Spleen (tissue), 11 donors: ENCODE measurements around the gene FAM120B. TPM values are rescaled to one million over a fixed set of nuclear protein-coding genes. Genes with fewer than 3 reads are reported as not detected.
A peak's percentile ranks its signal among the peaks of the same experiment; 100 is the strongest.
"Not testable (repeated sequence)": the region's sequence is repeated elsewhere in the genome, so short reads cannot be mapped to it uniquely, and the experiment has no call there.

Experiments used
- DNase-seq: peaks from one replicate; pipeline ENCODE4 v3.0.0-alpha.2; 2020
- H3K27ac ChIP-seq, 8 donors: fragments of 200-600 bp; sonication (generic) in 7 of 8; 1 replicate in 4 of 8; 2 replicates in 4 of 8; pipeline versions ENCODE4 v1.5.0 to v1.8.0; 2016 to 2021; ENCODE audit warnings: inconsistent platforms in 4 of 8, mild to moderate bottlenecking in 4 of 8, moderate library complexity in 1 of 8
- H3K27me3 ChIP-seq, 7 donors: fragments of 200-600 bp; sonication (generic) in 6 of 7; replicated peaks in 1 of 7; 1 replicate in 4 of 7; 2 replicates in 3 of 7; pipeline versions ENCODE4 v1.5.0 to v1.8.0; 2016 to 2021; ENCODE audit warnings: inconsistent platforms in 3 of 7, mild to moderate bottlenecking in 1 of 7
- H3K36me3 ChIP-seq, 6 donors: fragments of 200-600 bp; sonication (generic) in 5 of 6; 1 replicate in 4 of 6; 2 replicates in 2 of 6; pipeline versions ENCODE4 v1.5.0 to v1.8.0; 2016 to 2021; ENCODE audit warnings: inconsistent platforms in 2 of 6
- H3K4me1 ChIP-seq, 6 donors: fragments of 200-600 bp; sonication (generic) in 5 of 6; 1 replicate in 3 of 6; 2 replicates in 3 of 6; pipeline versions ENCODE4 v1.5.0 to v1.8.0; 2016 to 2021; ENCODE audit warnings: inconsistent platforms in 3 of 6
- H3K4me3 ChIP-seq, 8 donors: fragments of 200-600 bp; sonication (generic) in 7 of 8; 1 replicate in 4 of 8; 2 replicates in 4 of 8; pipeline versions ENCODE4 v1.5.0 to v1.8.0; 2016 to 2021; ENCODE audit warnings: inconsistent platforms in 4 of 8, mild to moderate bottlenecking in 4 of 8, moderate library complexity in 2 of 8
- H3K9me3 ChIP-seq, 8 donors: fragments of 200-600 bp; sonication (generic) in 7 of 8; 1 replicate in 4 of 8; 2 replicates in 4 of 8; pipeline versions ENCODE4 v1.5.0 to v1.8.0; 2016 to 2021; ENCODE audit warnings: inconsistent platforms in 4 of 8
- POLR2A ChIP-seq, 3 donors: fragments of 450-650 bp; IDR thresholded peaks; one replicate each; pipeline ENCODE4 v1.5.1; 2017; ENCODE audit warnings: antibody characterized with exemption in 3 of 3, mild to moderate bottlenecking in 1 of 3
- POLR2AphosphoS5 ChIP-seq, 3 donors: sonication (generic); formaldehyde crosslinking; IDR thresholded peaks; one replicate each; pipeline ENCODE4 v1.5.1; 2017; ENCODE audit warnings: antibody characterized with exemption in 3 of 3
- WGBS, 5 donors: extraction: QIAGEN DNeasy Blood & Tissue Kit in 3 of 5; methylation state at CpG; one replicate each; pipeline versions ENCODE4 v1.1.5 to v1.1.7; 2013 to 2018; 5-methylcytosine and 5-hydroxymethylcytosine counted together
- intact Hi-C: fragments of 100-400 bp; cut with DNase I; formaldehyde crosslinking; loops from one replicate; pipeline ENCODE4 v1.15.0; 2023; ENCODE audit warnings: low total_unique reads
- polyA plus RNA-seq, 3 donors: library from polyadenylated mRNA; stranded (reverse); fragments of 200-250 nt; gene quantifications; one replicate each; pipeline ENCODE4 v1.2.1, GENCODE V29; 2013
- total RNA-seq, 7 donors: library from RNA; depleted of rRNA in 3 of 7; stranded (reverse); fragments of >200 nt in 3 of 7; fragmentation: NEBNext Ultra II Directional in 4 of 7; extraction: Animal tissue kit (Norgen Biotek cat#: 25700) in 4 of 7; gene quantifications; one replicate each; pipeline versions ENCODE4 v1.1.0 to v1.2.1, GENCODE V29; 2016 to 2021
- TF ChIP-seq, protein P1 (sequence below), 11 experiments: fragments of 200-600 bp in 7 of 11; fragments of 450-650 bp in 4 of 11; sonication (generic) in 4 of 11; IDR thresholded peaks in 8 of 11; conservative IDR thresholded peaks in 3 of 11; 1 replicate in 7 of 11; 2 replicates in 4 of 11; pipeline versions ENCODE4 v1.4.0 to v1.8.0; 2016 to 2021; ENCODE audit warnings: antibody characterized with exemption in 11 of 11, inconsistent platforms in 4 of 11, mild to moderate bottlenecking in 1 of 11
- donor health status: healthy with polysubstance abuse.
- donor health status: DM: no; HTN: no; CAD: no; lungs with moderate emphysema.
- donor health status: DM: no; HTN: no; CAD: no.
- donor health status: Bipolar disorder and iron deficiency.
- donor health status: healthy.
- donor health status: DM: no; HTN: no; CAD: no.
- donor health status: DM: yes; HTN: yes; CAD: no.

FAM120B gene
- total and polyA plus RNA-seq, 10 donors: 7.6 to 41.2 (median 26.8) TPM

DNA sequence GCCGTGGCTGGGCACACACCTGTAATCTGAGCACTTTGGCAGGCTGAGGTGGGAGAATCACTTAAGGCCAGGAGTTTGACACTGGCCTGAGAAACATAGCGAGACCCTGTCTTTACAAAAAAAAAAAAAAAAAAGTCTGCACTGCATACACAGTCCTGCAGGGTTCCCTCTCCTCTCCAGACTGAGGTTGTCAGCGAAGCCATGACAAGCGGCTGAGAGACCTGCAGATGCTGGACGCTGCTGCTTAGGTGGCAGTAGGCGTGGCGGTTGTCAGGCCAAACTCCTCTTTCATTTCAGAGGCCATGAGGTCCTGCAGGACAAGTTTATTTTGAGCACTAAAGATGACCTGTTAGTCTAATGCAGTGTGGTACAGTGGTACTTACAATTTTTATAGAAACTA is 86.5 kb downstream of the FAM120B start:
- H3K27me3 ChIP-seq: no peaks in the 10 kb centered on the region
- TF ChIP-seq POLR2A (IDR thresholded peaks at IDR 0.05) (no peak), POLR2AphosphoS5 (IDR thresholded peaks at IDR 0.05) (no peak)
- TF ChIP-seq, protein P1, sequence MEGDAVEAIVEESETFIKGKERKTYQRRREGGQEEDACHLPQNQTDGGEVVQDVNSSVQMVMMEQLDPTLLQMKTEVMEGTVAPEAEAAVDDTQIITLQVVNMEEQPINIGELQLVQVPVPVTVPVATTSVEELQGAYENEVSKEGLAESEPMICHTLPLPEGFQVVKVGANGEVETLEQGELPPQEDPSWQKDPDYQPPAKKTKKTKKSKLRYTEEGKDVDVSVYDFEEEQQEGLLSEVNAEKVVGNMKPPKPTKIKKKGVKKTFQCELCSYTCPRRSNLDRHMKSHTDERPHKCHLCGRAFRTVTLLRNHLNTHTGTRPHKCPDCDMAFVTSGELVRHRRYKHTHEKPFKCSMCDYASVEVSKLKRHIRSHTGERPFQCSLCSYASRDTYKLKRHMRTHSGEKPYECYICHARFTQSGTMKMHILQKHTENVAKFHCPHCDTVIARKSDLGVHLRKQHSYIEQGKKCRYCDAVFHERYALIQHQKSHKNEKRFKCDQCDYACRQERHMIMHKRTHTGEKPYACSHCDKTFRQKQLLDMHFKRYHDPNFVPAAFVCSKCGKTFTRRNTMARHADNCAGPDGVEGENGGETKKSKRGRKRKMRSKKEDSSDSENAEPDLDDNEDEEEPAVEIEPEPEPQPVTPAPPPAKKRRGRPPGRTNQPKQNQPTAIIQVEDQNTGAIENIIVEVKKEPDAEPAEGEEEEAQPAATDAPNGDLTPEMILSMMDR (IDR thresholded peaks at IDR 0.05 in 8 of 11, conservative IDR thresholded peaks at IDR 0.05 in 3 of 11): no peak
- no peak overlapping the region for H3K4me3 ChIP-seq
- 95 to 100% (median 96%) methylated on average over 7 of the region's 7 CpGs for WGBS, 5 donors
- DNase-seq: no peak
- intact Hi-C loops: no loop called here
- no peaks in the 10 kb centered on the region for H3K9me3 ChIP-seq
- H3K4me1 ChIP-seq: no peaks in the 10 kb centered on the region
- peaks cover 0 to 100% (median 91%) of the 10 kb centered on the region in 6 donors for H3K36me3 ChIP-seq
- no peak overlapping the region for H3K27ac ChIP-seq

- H3K27ac ChIP-seq: no peak overlapping the region
Measured at GRCh38 chr6:170393807-170394399, 87.3 kb downstream of the FAM120B start.

DNA sequence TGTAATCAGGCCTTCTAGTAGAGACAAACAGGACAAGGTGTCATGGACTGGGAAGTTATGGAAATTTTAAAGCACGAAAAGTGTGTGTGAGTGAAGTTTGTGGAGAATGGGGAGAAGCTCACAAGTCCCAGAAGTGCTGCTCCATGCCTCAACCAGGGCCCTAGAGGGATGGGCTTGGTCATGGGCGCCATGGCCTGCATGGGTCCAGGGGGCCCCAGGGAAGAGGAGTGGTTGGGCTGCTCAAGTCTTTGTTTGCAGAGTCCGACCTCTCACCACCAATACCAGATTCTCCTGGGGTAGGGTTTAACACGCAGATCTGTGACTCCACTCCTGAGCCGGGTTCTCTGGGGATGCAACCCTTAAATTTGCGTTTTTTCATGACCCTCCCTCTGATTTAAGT is 88.4 kb downstream of the FAM120B start:
- Histone ChIP-seq H3K36me3 (peaks cover 0 to 94% (median 75%) of the 10 kb centered on the region in 6 donors), H3K27ac (no peak overlapping the region), H3K9me3 (no peaks in the 10 kb centered on the region), H3K27me3 (no peaks in the 10 kb centered on the region), H3K4me1 (no peaks in the 10 kb centered on the region), H3K4me3 (no peak overlapping the region)
- 96 to 99% (median 98%) methylated on average over 6 of the region's 6 CpGs for WGBS, 5 donors
- DNase-seq: no peak
- intact Hi-C loops: no loop called here
- TF ChIP-seq POLR2A (IDR thresholded peaks at IDR 0.05) (no peak), POLR2AphosphoS5 (IDR thresholded peaks at IDR 0.05) (no peak)
- TF ChIP-seq, protein P1 (IDR thresholded peaks at IDR 0.05 in 8 of 11, conservative IDR thresholded peaks at IDR 0.05 in 3 of 11): no peak

More at GRCh38 chr6:170393807-170394399, 87.3 kb downstream of the FAM120B start:
- peaks cover 0 to 96% (median 84%) of the 10 kb centered on the region in 6 donors for H3K36me3 ChIP-seq
- H3K4me1 ChIP-seq: no peaks in the 10 kb centered on the region
- peak in 2 of 3 donors; percentile 3 to 14 for TF ChIP-seq POLR2AphosphoS5 (IDR thresholded peaks at IDR 0.05)
- TF ChIP-seq POLR2A (IDR thresholded peaks at IDR 0.05): no peak
- intact Hi-C loops: no loop called here
- no peak overlapping the region for H3K4me3 ChIP-seq
- 92 to 99% (median 96%) methylated on average over 8 to 9 of the region's 9 CpGs for WGBS, 5 donors
- no peaks in the 10 kb centered on the region for H3K9me3 ChIP-seq
- no peak for DNase-seq
- no peaks in the 10 kb centered on the region for H3K27me3 ChIP-seq

DNA sequence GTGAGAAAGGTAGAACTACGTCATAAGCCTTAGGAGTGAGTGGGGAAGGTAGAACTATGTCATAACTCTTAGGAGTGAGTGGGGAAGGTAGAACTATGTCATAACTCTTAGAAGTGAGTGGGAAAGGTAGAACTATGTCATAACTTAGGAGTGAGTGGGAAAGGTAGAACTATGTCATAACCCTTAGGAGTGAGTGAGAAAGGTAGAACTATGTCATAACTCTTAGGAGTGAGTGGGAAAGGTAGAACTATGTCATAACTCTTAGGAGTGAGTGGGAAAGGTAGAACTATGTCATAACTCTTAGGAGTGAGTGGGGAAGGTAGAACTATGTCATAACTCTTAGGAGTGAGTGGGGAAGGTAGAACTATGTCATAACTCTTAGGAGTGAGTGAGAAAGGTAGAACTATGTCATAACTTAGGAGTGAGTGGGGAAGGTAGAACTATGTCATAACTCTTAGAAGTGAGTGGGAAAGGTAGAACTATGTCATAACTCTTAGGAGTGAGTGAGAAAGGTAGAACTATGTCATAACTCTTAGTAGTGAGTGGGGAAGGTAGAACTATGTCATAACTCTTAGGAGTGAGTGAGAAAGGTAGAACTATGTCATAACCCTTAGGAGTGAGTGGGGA is 92.3 kb downstream of the FAM120B start:
- H3K4me3 ChIP-seq, H3K9me3 ChIP-seq, DNase-seq, H3K27me3 ChIP-seq, H3K27ac ChIP-seq, H3K4me1 ChIP-seq, intact Hi-C loops: not testable (repeated sequence)
- peaks cover 0 to 94% (median 73%) of the 10 kb centered on the region in 6 donors for H3K36me3 ChIP-seq
- WGBS, 5 donors: 83 to 98% (median 86%) methylated on average over 1 of the region's 1 CpG

DNA sequence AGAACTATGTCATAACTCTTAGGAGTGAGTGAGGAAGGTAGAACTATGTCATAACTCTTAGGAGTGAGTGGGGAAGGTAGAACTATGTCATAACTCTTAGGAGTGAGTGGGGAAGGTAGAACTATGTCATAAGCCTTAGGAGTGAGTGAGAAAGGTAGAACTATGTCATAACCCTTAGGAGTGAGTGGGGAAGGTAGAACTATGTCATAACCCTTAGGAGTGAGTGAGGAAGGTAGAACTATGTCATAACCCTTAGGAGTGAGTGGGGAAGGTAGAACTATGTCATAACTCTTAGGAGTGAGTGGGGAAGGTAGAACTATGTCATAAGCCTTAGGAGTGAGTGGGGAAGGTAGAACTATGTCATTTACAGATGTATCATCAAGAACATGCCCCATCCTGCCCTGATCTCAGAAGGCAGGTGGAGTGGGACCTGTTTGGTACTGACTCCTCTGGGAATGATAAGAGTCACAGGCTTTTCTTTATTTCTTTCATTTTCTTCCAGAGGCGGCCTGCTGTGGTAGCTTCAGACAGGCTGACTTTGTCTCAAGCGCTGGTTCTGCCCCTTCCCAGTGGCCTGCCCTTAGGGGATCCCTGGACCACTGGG is 93.5 kb downstream of the FAM120B start:
- H3K36me3 ChIP-seq: peaks cover 2 to 94% (median 74%) of the 10 kb centered on the region in 6 donors
- H3K4me3 ChIP-seq, H3K9me3 ChIP-seq, H3K27me3 ChIP-seq, DNase-seq, intact Hi-C loops, H3K27ac ChIP-seq, H3K4me1 ChIP-seq: not testable (repeated sequence)
- WGBS, 5 donors: 46 to 97% (median 50%) methylated on average over 2 of the region's 2 CpGs
